ENCODE measurements around the gene PTDSS2. TPM values are rescaled to one million over a fixed set of nuclear protein-coding genes. Genes with fewer than 3 reads are reported as not detected.
A peak's percentile ranks its signal among the peaks of the same experiment; 100 is the strongest.

PTDSS2 gene
- total and polyA plus RNA-seq, 7 donors: 4.8 to 76.2 (median 30.1) TPM

- intact Hi-C loops (cut with DNase I): loop anchor here (10.0 kb wide), 1 partner anchor 302 kb away; the partner anchor contains the start of genes PSMD13 and SIRT3
- Histone ChIP-seq H3K9me3 (no peaks in the 10 kb centered on the region), H3K36me3 (peaks cover 0 to 18% (median 16%) of the 10 kb centered on the region in 4 donors), H3K27ac (peak within 1 kb of the TSS in 2 of 4 donors; percentile 21 to 85), H3K4me3 (peak within 1 kb of the TSS in 3 of 4 donors; percentile 23 to 94 (median 32)), H3K4me1 (peaks cover 0 to 37% (median 33%) of the 10 kb centered on the region in 4 donors), H3K27me3 (peaks cover 18 to 45% (median 21%) of the 10 kb centered on the region in 3 donors)
- TF ChIP-seq POLR2A (IDR thresholded peaks at IDR 0.05): no peak
- no peak for TF ChIP-seq EP300 (IDR thresholded peaks at IDR 0.05)
- TF ChIP-seq CTCF (IDR thresholded peaks at IDR 0.05): no peak
- peak in 2 of 4 donors; percentile 12 to 18 for TF ChIP-seq POLR2AphosphoS5 (IDR thresholded peaks at IDR 0.05)
- WGBS, 2 donors: 1 to 2% methylated on average over 93 of the region's 93 CpGs
- peak; percentile 84 for DNase-seq
These were observed 87.0 kb downstream of the PTDSS2 start, which contains the start of gene LRRC56 for GRCh38 chr11:536841-537621. LRRC56 (plus strand) TSS chr11:537527; CDS start chr11:540685, 3,158 bp downstream.

GRCh38 chr11:537622-538430, 87.7 kb downstream of the PTDSS2 start:
- 28 to 38% methylated on average over 19 of the region's 19 CpGs for WGBS, 2 donors
- Histone ChIP-seq H3K36me3 (peaks cover 0 to 12% (median 8%) of the 10 kb centered on the region in 4 donors), H3K27me3 (peaks cover 18 to 45% (median 21%) of the 10 kb centered on the region in 3 donors), H3K4me1 (peaks cover 0 to 37% (median 33%) of the 10 kb centered on the region in 4 donors), H3K27ac (no peak overlapping the region), H3K4me3 (peak overlapping the region in 3 of 4 donors; percentile 23 to 94 (median 32)), H3K9me3 (no peaks in the 10 kb centered on the region)
- no peak for TF ChIP-seq EP300 (IDR thresholded peaks at IDR 0.05)
- peak; percentile 60 for DNase-seq
- intact Hi-C loops (cut with DNase I): loop anchor here (10.0 kb wide), 1 partner anchor 303 kb away; the partner anchor contains the start of genes PSMD13 and SIRT3

DNA sequence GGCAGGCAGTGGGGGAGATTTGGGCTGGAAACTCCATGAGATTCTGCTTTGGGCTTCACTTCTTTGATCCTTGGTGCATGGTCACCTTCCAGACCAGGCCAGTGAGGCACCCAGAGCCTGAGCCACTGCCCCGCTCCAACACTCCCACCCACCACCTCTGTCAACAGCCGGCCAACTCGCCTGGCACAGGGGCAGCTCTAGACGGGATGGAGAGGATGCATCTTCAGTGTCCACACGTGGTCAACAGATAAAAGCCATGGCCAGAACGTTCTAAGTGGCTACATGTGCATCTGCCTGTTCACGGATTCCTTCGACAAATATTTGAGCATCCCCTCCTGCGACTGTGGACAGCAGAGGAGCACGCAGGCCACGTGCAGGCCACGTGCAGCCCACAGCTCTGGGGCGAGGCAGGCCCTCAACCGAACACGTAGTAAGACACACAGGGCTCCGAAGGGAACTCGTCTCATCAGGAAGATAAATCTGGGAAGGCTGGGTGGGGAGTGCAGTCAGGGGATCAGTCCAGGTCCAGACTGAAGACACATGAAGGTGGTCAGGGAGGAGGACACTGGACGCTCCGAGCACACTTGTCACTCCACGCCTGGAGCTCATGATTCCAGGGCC, 88.5 kb downstream of the PTDSS2 start:
- intact Hi-C loops (cut with DNase I): loop anchor here (10.0 kb wide), 1 partner anchor 304 kb away; the partner anchor contains the start of genes PSMD13 and SIRT3
- H3K4me3 ChIP-seq: no peak overlapping the region
- H3K4me1 ChIP-seq: peaks cover 0 to 34% (median 32%) of the 10 kb centered on the region in 4 donors
- TF ChIP-seq CTCF (IDR thresholded peaks at IDR 0.05) (no peak), EP300 (IDR thresholded peaks at IDR 0.05) (no peak), POLR2A (IDR thresholded peaks at IDR 0.05) (no peak)
- H3K27me3 ChIP-seq: peaks cover 18 to 45% (median 21%) of the 10 kb centered on the region in 3 donors
- H3K36me3 ChIP-seq: peaks cover 0 to 4% (median 2%) of the 10 kb centered on the region in 4 donors
- no peak overlapping the region for H3K27ac ChIP-seq
- no peak for DNase-seq
- WGBS, 2 donors: 92 to 94% methylated on average over 20 of the region's 20 CpGs
- no peaks in the 10 kb centered on the region for H3K9me3 ChIP-seq

- TF ChIP-seq POLR2AphosphoS5 (IDR thresholded peaks at IDR 0.05): no peak
- no peak for TF ChIP-seq POLR2A (IDR thresholded peaks at IDR 0.05)
- no peak for TF ChIP-seq EP300 (IDR thresholded peaks at IDR 0.05)
- no peak for TF ChIP-seq CTCF (IDR thresholded peaks at IDR 0.05)
- no peaks in the 10 kb centered on the region for H3K9me3 ChIP-seq
- H3K27ac ChIP-seq: no peak overlapping the region
- WGBS, 2 donors: 95% methylated on average over 8 of the region's 8 CpGs
- peaks cover 18 to 48% (median 21%) of the 10 kb centered on the region in 3 donors for H3K27me3 ChIP-seq
- intact Hi-C loops (cut with DNase I): loop anchor here (10.0 kb wide), 1 partner anchor 305 kb away; the partner anchor contains the start of genes PSMD13 and SIRT3
- H3K4me1 ChIP-seq: peaks cover 0 to 21% (median 20%) of the 10 kb centered on the region in 4 donors
- no peak for DNase-seq
- H3K4me3 ChIP-seq: no peak overlapping the region
- H3K36me3 ChIP-seq: no peaks in the 10 kb centered on the region
These were observed 89.9 kb downstream of the PTDSS2 start for GRCh38 chr11:539971-540481.

Small RNA genes lying within 50 kb of the gene (small RNA-seq; reads per million reads assigned to genes)
- 0 to 0.07 (median 0) reads per million in 3 donors for gene RN7SL838P

Other genes with a start within 250 kb of the PTDSS2 start
- 10 to 100 TPM; 22.8 to 29.6 (median 23.8) TPM for gene BET1L, start 242.9 kb upstream of the PTDSS2 start, total RNA-seq
- 10 to 100 TPM; 33.8 to 48.1 (median 39.0) TPM for gene BET1L, start 242.9 kb upstream of the PTDSS2 start, polyA plus RNA-seq
- 100 to 1,000 TPM in 1 of 4 donors, 10 to 100 TPM in 3; 73.7 to 103 (median 86.8) TPM for gene RIC8A, start 242.6 kb upstream of the PTDSS2 start, total RNA-seq
- gene RIC8A, start 242.6 kb upstream of the PTDSS2 start, polyA plus RNA-seq: 10 to 100 TPM; 39.6 to 69.1 (median 47.9) TPM
- 10 to 100 TPM in 3 of 4 donors, 1 to 10 TPM in 1; 6.4 to 12.5 (median 11.5) TPM for gene SIRT3, start 213.9 kb upstream of the PTDSS2 start, total RNA-seq
- 10 to 100 TPM in 2 of 3 donors, 1 to 10 TPM in 1; 9.6 to 21.0 (median 12.5) TPM for gene SIRT3, start 213.9 kb upstream of the PTDSS2 start, polyA plus RNA-seq
- gene PSMD13, start 213.3 kb upstream of the PTDSS2 start, total RNA-seq: 100 to 1,000 TPM in 2 of 4 donors, 10 to 100 TPM in 2; 86.2 to 118 (median 99.3) TPM
- gene PSMD13, start 213.3 kb upstream of the PTDSS2 start, polyA plus RNA-seq: 100 to 1,000 TPM; 111 to 180 (median 138) TPM
- gene NLRP6, start 171.9 kb upstream of the PTDSS2 start, total RNA-seq: 1 to 10 TPM in 2 of 4 donors, under 1 TPM in 1, not detected in 1; 0.33 to 2.5 (median 1.6) TPM
- gene NLRP6, start 171.9 kb upstream of the PTDSS2 start, polyA plus RNA-seq: 1 to 10 TPM in 1 of 3 donors, not detected in 2; 3.3 TPM
- 10 to 100 TPM; 11.4 to 15.3 (median 13.6) TPM for gene PGGHG, start 161.2 kb upstream of the PTDSS2 start, total RNA-seq
- gene PGGHG, start 161.2 kb upstream of the PTDSS2 start, polyA plus RNA-seq: 10 to 100 TPM in 1 of 3 donors, 1 to 10 TPM in 2; 1.6 to 68.0 (median 3.6) TPM
- not detected for gene IFITM5, start 150.8 kb upstream of the PTDSS2 start, total RNA-seq
- not detected for gene IFITM5, start 150.8 kb upstream of the PTDSS2 start, polyA plus RNA-seq
- 100 to 1,000 TPM in 3 of 4 donors, 10 to 100 TPM in 1; 79.8 to 187 (median 141) TPM for gene IFITM2, start 142.5 kb upstream of the PTDSS2 start, total RNA-seq
- gene IFITM2, start 142.5 kb upstream of the PTDSS2 start, polyA plus RNA-seq: 100 to 1,000 TPM in 2 of 3 donors, 10 to 100 TPM in 1; 73.3 to 461 (median 164) TPM
- 10 to 100 TPM; 82.4 to 94.2 (median 92.6) TPM for gene IFITM1, start 136.2 kb upstream of the PTDSS2 start, total RNA-seq
- gene IFITM1, start 136.2 kb upstream of the PTDSS2 start, polyA plus RNA-seq: 100 to 1,000 TPM in 1 of 3 donors, 10 to 100 TPM in 2; 41.2 to 580 (median 58.9) TPM
- 100 to 1,000 TPM; 278 to 463 (median 291) TPM for gene IFITM3, start 129.4 kb upstream of the PTDSS2 start, total RNA-seq
- 1,000 to 10,000 TPM in 1 of 3 donors, 100 to 1,000 TPM in 2; 116 to 1,104 (median 383) TPM for gene IFITM3, start 129.4 kb upstream of the PTDSS2 start, polyA plus RNA-seq
- gene B4GALNT4, start 80.8 kb upstream of the PTDSS2 start, total RNA-seq: 1 to 10 TPM; 1.4 to 9.1 (median 2.7) TPM
- 1 to 10 TPM in 2 of 3 donors, not detected in 1; 7.6 to 7.8 TPM for gene B4GALNT4, start 80.8 kb upstream of the PTDSS2 start, polyA plus RNA-seq
- under 1 TPM in 2 of 4 donors, not detected in 2; 0.27 to 0.71 TPM for gene PKP3, start 56.1 kb upstream of the PTDSS2 start, total RNA-seq
- 100 to 1,000 TPM in 1 of 3 donors, 10 to 100 TPM in 2; 57.1 to 140 (median 86.7) TPM for gene PKP3, start 56.1 kb upstream of the PTDSS2 start, polyA plus RNA-seq
- 10 to 100 TPM; 51.0 to 70.9 (median 53.1) TPM for gene SIGIRR, start 35.3 kb upstream of the PTDSS2 start, total RNA-seq
- 100 to 1,000 TPM in 1 of 3 donors, 10 to 100 TPM in 2; 46.8 to 122 (median 50.2) TPM for gene SIGIRR, start 35.3 kb upstream of the PTDSS2 start, polyA plus RNA-seq
- 1 to 10 TPM in 1 of 4 donors, under 1 TPM in 3; 0.14 to 2.5 (median 0.26) TPM for gene ANO9, start 8.3 kb upstream of the PTDSS2 start, total RNA-seq
- 100 to 1,000 TPM in 1 of 3 donors, 1 to 10 TPM in 2; 4.2 to 123 (median 6.5) TPM for gene ANO9, start 8.3 kb upstream of the PTDSS2 start, polyA plus RNA-seq
- 100 to 1,000 TPM; 150 to 210 (median 160) TPM for gene RNH1, start 57.0 kb downstream of the PTDSS2 start, total RNA-seq
- gene RNH1, start 57.0 kb downstream of the PTDSS2 start, polyA plus RNA-seq: 100 to 1,000 TPM; 101 to 126 (median 108) TPM
- gene HRAS, start 85.3 kb downstream of the PTDSS2 start, total RNA-seq: 10 to 100 TPM; 27.8 to 59.3 (median 32.8) TPM
- gene HRAS, start 85.3 kb downstream of the PTDSS2 start, polyA plus RNA-seq: 10 to 100 TPM; 44.6 to 76.1 (median 66.1) TPM
- under 1 TPM in 1 of 4 donors, not detected in 3; 0.14 TPM for gene LRRC56, start 87.2 kb downstream of the PTDSS2 start, total RNA-seq
- 1 to 10 TPM; 2.4 to 5.9 (median 5.8) TPM for gene LRRC56, start 87.2 kb downstream of the PTDSS2 start, polyA plus RNA-seq
- 1 to 10 TPM in 1 of 4 donors, under 1 TPM in 2, not detected in 1; 0.66 to 1.4 (median 0.68) TPM for gene LMNTD2, start 110.5 kb downstream of the PTDSS2 start, total RNA-seq
- gene LMNTD2, start 110.5 kb downstream of the PTDSS2 start, polyA plus RNA-seq: 1 to 10 TPM; 1.2 to 6.3 (median 3.5) TPM
- gene RASSF7, start 110.7 kb downstream of the PTDSS2 start, total RNA-seq: 1 to 10 TPM; 3.0 to 5.4 (median 3.8) TPM
- gene RASSF7, start 110.7 kb downstream of the PTDSS2 start, polyA plus RNA-seq: 100 to 1,000 TPM in 1 of 3 donors, 10 to 100 TPM in 2; 72.4 to 122 (median 94.9) TPM
- gene PHRF1, start 126.2 kb downstream of the PTDSS2 start, total RNA-seq: 10 to 100 TPM; 11.8 to 21.2 (median 17.9) TPM
- 10 to 100 TPM in 2 of 3 donors, 1 to 10 TPM in 1; 6.6 to 29.3 (median 11.3) TPM for gene PHRF1, start 126.2 kb downstream of the PTDSS2 start, polyA plus RNA-seq
- 10 to 100 TPM in 3 of 4 donors, 1 to 10 TPM in 1; 8.6 to 18.2 (median 14.2) TPM for gene IRF7, start 165.7 kb downstream of the PTDSS2 start, total RNA-seq
- gene IRF7, start 165.7 kb downstream of the PTDSS2 start, polyA plus RNA-seq: 10 to 100 TPM; 10.8 to 73.9 (median 26.8) TPM
- 1 to 10 TPM in 2 of 4 donors, not detected in 2; 1.8 to 1.9 TPM for gene CDHR5, start 174.7 kb downstream of the PTDSS2 start, total RNA-seq
- 100 to 1,000 TPM in 1 of 3 donors, 10 to 100 TPM in 2; 18.0 to 136 (median 29.4) TPM for gene CDHR5, start 174.7 kb downstream of the PTDSS2 start, polyA plus RNA-seq
- not detected for gene SCT, start 176.9 kb downstream of the PTDSS2 start, total RNA-seq
- gene SCT, start 176.9 kb downstream of the PTDSS2 start, polyA plus RNA-seq: 1 to 10 TPM in 1 of 3 donors, not detected in 2; 1.1 TPM
- gene DRD4, start 187.0 kb downstream of the PTDSS2 start, total RNA-seq: 1 to 10 TPM in 1 of 4 donors, under 1 TPM in 1, not detected in 2; 0.41 to 2.2 TPM
- gene DRD4, start 187.0 kb downstream of the PTDSS2 start, polyA plus RNA-seq: under 1 TPM in 1 of 3 donors, not detected in 2; 0.28 TPM
- gene DEAF1, start 244.9 kb downstream of the PTDSS2 start, total RNA-seq: 10 to 100 TPM; 15.1 to 29.6 (median 22.2) TPM
- gene DEAF1, start 244.9 kb downstream of the PTDSS2 start, polyA plus RNA-seq: 10 to 100 TPM; 11.3 to 18.6 (median 14.4) TPM
- gene TMEM80, start 245.5 kb downstream of the PTDSS2 start, total RNA-seq: 10 to 100 TPM; 20.9 to 41.5 (median 39.6) TPM
- gene TMEM80, start 245.5 kb downstream of the PTDSS2 start, polyA plus RNA-seq: 10 to 100 TPM in 2 of 3 donors, 1 to 10 TPM in 1; 7.9 to 27.6 (median 25.7) TPM